C4-2B (cell line): ENCODE results near the gene BAHD1.

Experiments used
- CTCF ChIP-seq: fragments of 450-650 bp; conservative IDR thresholded peaks from 2 replicates; pipeline ENCODE4 v1.5.1; 2017; ENCODE audit warnings: mild to moderate bottlenecking
- ZFX ChIP-seq: fragments of 450-650 bp; IDR thresholded peaks from 2 replicates; pipeline ENCODE4 v1.6.1; 2017

GRCh38 chr15:40493089-40493840 is 52.5 kb downstream of the BAHD1 start:
- TF ChIP-seq CTCF = no peak
- TF ChIP-seq ZFX = no peak
